WTC11 (cell line): ENCODE data around the gene RRAGD. TPM values are rescaled to one million over a fixed set of nuclear protein-coding genes. Genes with fewer than 3 reads are reported as not detected.

ENCODE experiments used
- ATAC-seq: fragments of 200-7000 bp; cut with Tn5 transposase; 2 replicates; pipeline ENCODE4 v1.10.0; 2021; ENCODE audit warnings: mild to moderate bottlenecking, moderate library complexity
- CTCF ChIA-PET: fragments of 300-600 bp; sonication (Branson Sonifier 250); formaldehyde crosslinking; loops from one replicate; lab custom pipeline; 2021; ENCODE audit warnings: antibody characterized with exemption; lab: Charles Lee
- POLR2A ChIA-PET: fragments of 350-600 bp; sonication (Branson Sonifier 250); formaldehyde crosslinking; loops from one replicate; lab custom pipeline; 2021; ENCODE audit warnings: antibody characterized with exemption; lab: Charles Lee
- DNase-seq: peaks from one replicate; pipeline ENCODE4 v3.0.0; 2021; ENCODE audit warnings: low spot score
- H3K27ac Mint-ChIP-seq: 2 replicates; pipeline ENCODE4 v1.8.0; 2021; ENCODE audit warnings: mixed read lengths
- H3K27me3 Mint-ChIP-seq: 2 replicates; pipeline ENCODE4 v1.8.0; 2021; ENCODE audit warnings: low read depth, mild to moderate bottlenecking, moderate library complexity, mixed read lengths
- H3K36me3 Mint-ChIP-seq: 2 replicates; pipeline ENCODE4 v1.8.0; 2021; ENCODE audit warnings: mixed read lengths
- H3K4me1 Mint-ChIP-seq: 2 replicates; pipeline ENCODE4 v1.8.0; 2022; ENCODE audit warnings: mixed read lengths
- H3K4me3 Mint-ChIP-seq: 2 replicates; pipeline ENCODE4 v1.8.0; 2021; ENCODE audit warnings: mild to moderate bottlenecking, moderate library complexity, mixed read lengths
- H3K9me3 Mint-ChIP-seq: 2 replicates; pipeline ENCODE4 v1.8.0; 2021; ENCODE audit warnings: mixed read lengths
- ATF1 ChIP-seq: sonication (generic); formaldehyde crosslinking; IDR thresholded peaks from 2 replicates; pipeline ENCODE4 v1.8.1; 2023; ENCODE audit warnings: mild to moderate bottlenecking, moderate library complexity, missing genetic modification reagents
- ATF6 ChIP-seq: sonication (generic); formaldehyde crosslinking; IDR thresholded peaks from 2 replicates; pipeline ENCODE4 v1.8.1; 2023; ENCODE audit warnings: mild to moderate bottlenecking, missing genetic modification reagents
- CBFB ChIP-seq: sonication (generic); formaldehyde crosslinking; IDR thresholded peaks from 2 replicates; pipeline ENCODE4 v1.8.1; 2022; ENCODE audit warnings: mild to moderate bottlenecking, low read depth, missing genetic modification reagents
- CREB1 ChIP-seq: sonication (generic); formaldehyde crosslinking; IDR thresholded peaks from 2 replicates; pipeline ENCODE4 v1.8.0; 2023; ENCODE audit warnings: mild to moderate bottlenecking, missing genetic modification reagents
- CTCF ChIP-seq: fragments of 200-600 bp; IDR thresholded peaks from 2 replicates; pipeline ENCODE4 v1.8.0; 2022; ENCODE audit warnings: antibody characterized with exemption
- ELF4 ChIP-seq: sonication (generic); formaldehyde crosslinking; IDR thresholded peaks from 2 replicates; pipeline ENCODE4 v1.8.1; 2022; ENCODE audit warnings: low read depth, mild to moderate bottlenecking, moderate library complexity, missing genetic modification reagents
- ETV6 ChIP-seq: sonication (generic); formaldehyde crosslinking; IDR thresholded peaks from 2 replicates; pipeline ENCODE4 v1.8.1; 2022; ENCODE audit warnings: mild to moderate bottlenecking, missing genetic modification reagents
- GABPB1 ChIP-seq: sonication (generic); formaldehyde crosslinking; IDR thresholded peaks from 2 replicates; pipeline ENCODE4 v1.8.1; 2023; ENCODE audit warnings: mild to moderate bottlenecking, missing genetic modification reagents
- IRF1 ChIP-seq: sonication (generic); formaldehyde crosslinking; IDR thresholded peaks from 2 replicates; pipeline ENCODE4 v1.8.0; 2023; ENCODE audit warnings: missing genetic modification reagents
- MLX ChIP-seq: sonication (generic); formaldehyde crosslinking; IDR thresholded peaks from 2 replicates; pipeline ENCODE4 v1.8.1; 2023; ENCODE audit warnings: mild to moderate bottlenecking, missing genetic modification reagents, moderate library complexity
- NFATC4 ChIP-seq: fragments of 250-450 bp; sonication (Bioruptor Pico); IDR thresholded peaks from 2 replicates; pipeline ENCODE4 v1.9.0; 2021; ENCODE audit warnings: mild to moderate bottlenecking
- NR2C2 ChIP-seq: sonication (generic); formaldehyde crosslinking; IDR thresholded peaks from 2 replicates; pipeline ENCODE4 v1.8.0; 2022; ENCODE audit warnings: mild to moderate bottlenecking, missing genetic modification reagents
- NR3C1 ChIP-seq: sonication (generic); formaldehyde crosslinking; conservative IDR thresholded peaks from 2 replicates; pipeline ENCODE4 v1.8.1; 2023; ENCODE audit warnings: low read depth, mild to moderate bottlenecking, missing genetic modification reagents
- OVOL2 ChIP-seq: fragments of 250-450 bp; sonication (Bioruptor Pico); IDR thresholded peaks from 2 replicates; pipeline ENCODE4 v1.9.0; 2021; ENCODE audit warnings: mild to moderate bottlenecking, borderline replicate concordance
- RELA ChIP-seq: sonication (generic); formaldehyde crosslinking; IDR thresholded peaks from 2 replicates; pipeline ENCODE4 v1.8.1; 2022; ENCODE audit warnings: missing genetic modification reagents, mild to moderate bottlenecking, borderline replicate concordance
- SP1 ChIP-seq: sonication (generic); formaldehyde crosslinking; conservative IDR thresholded peaks from 2 replicates; pipeline ENCODE4 v1.8.1; 2022; ENCODE audit warnings: missing genetic modification reagents
- ZMAT4 ChIP-seq: fragments of 250-450 bp; sonication (Bioruptor Pico); IDR thresholded peaks from 2 replicates; pipeline ENCODE4 v1.9.0; 2021; ENCODE audit warnings: mild to moderate bottlenecking
- ZSCAN18 ChIP-seq: fragments of 250-450 bp; sonication (Bioruptor Pico); IDR thresholded peaks from 2 replicates; pipeline ENCODE4 v2.1.2; 2022; ENCODE audit warnings: mild to moderate bottlenecking, moderate library complexity
- total RNA-seq: library from RNA; stranded (reverse); gene quantifications from 3 replicates; pipeline ENCODE4 v1.2.3, GENCODE V29; 2021

RRAGD gene
- total RNA-seq, 1 experiment from 2014 or later: 25.4 TPM

GRCh38 chr6:89387516-89388201, 24.4 kb downstream of the RRAGD start (continued):
- no peak for TF ChIP-seq MLX (CRISPR knock-in tag)

GRCh38 chr6:89386917-89387491, 25.1 kb downstream of the RRAGD start:
- H3K4me1 Mint-ChIP-seq: peaks cover 3% of the 10 kb centered on the region
- no peak overlapping the region for H3K4me3 Mint-ChIP-seq
- peaks cover 4% of the 10 kb centered on the region for H3K9me3 Mint-ChIP-seq
- H3K27me3 Mint-ChIP-seq: no peaks in the 10 kb centered on the region; the same call in 1 of the 2 replicates
- H3K27ac Mint-ChIP-seq: no peak overlapping the region
- H3K36me3 Mint-ChIP-seq: peaks cover 5% of the 10 kb centered on the region
- ChIA-PET POLR2A (no interaction called here), CTCF (no interaction called here)
- no peak for ATAC-seq
- TF ChIP-seq IRF1 (CRISPR knock-in tag) (no peak), CBFB (CRISPR knock-in tag) (no peak), ZSCAN18 (CRISPR knock-in tag) (no peak), ATF1 (no peak), RELA (CRISPR knock-in tag) (no peak), CTCF (no peak), NR3C1 (CRISPR knock-in tag) (no peak)
- no peak for DNase-seq

GRCh38 chr6:89385846-89386245, 26.2 kb downstream of the RRAGD start:
- H3K4me3 Mint-ChIP-seq: no peak overlapping the region
- CTCF ChIA-PET: interaction anchor here (1.6 kb wide), 1 partner anchor 14 kb away, joined by 7 read pairs; no protein-coding TSS in a partner anchor
- H3K9me3 Mint-ChIP-seq: no peaks in the 10 kb centered on the region; the same call in 1 of the 2 replicates
- no peak overlapping the region for H3K27ac Mint-ChIP-seq
- DNase-seq: no peak
- TF ChIP-seq ATF6: no peak
- POLR2A ChIA-PET: no interaction called here
- H3K27me3 Mint-ChIP-seq: no peaks in the 10 kb centered on the region
- H3K36me3 Mint-ChIP-seq: peaks cover 5% of the 10 kb centered on the region
- peaks cover 3% of the 10 kb centered on the region for H3K4me1 Mint-ChIP-seq
- no peak for ATAC-seq

GRCh38 chr6:89385156-89385667, 26.9 kb downstream of the RRAGD start:
- Mint-ChIP-seq H3K27ac (no peak overlapping the region; the same call in 1 of the 2 replicates), H3K27me3 (no peaks in the 10 kb centered on the region), H3K4me1 (peaks cover 3% of the 10 kb centered on the region), H3K4me3 (no peak overlapping the region), H3K36me3 (peaks cover 5% of the 10 kb centered on the region), H3K9me3 (no peaks in the 10 kb centered on the region)
- no peak for DNase-seq
- no peak for ATAC-seq
- ChIA-PET CTCF (interaction anchor here (0.6 to 1.6 kb wide), 3 partner anchors 10 to 35 kb away, joined by 3 to 7 read pairs (median 4); no protein-coding TSS in a partner anchor), POLR2A (no interaction called here)
- TF ChIP-seq ATF1: no peak
- no peak for TF ChIP-seq NR2C2 (CRISPR knock-in tag)
- no peak for TF ChIP-seq NFATC4 (CRISPR knock-in tag)
- no peak for TF ChIP-seq CREB1 (CRISPR knock-in tag)
- no peak for TF ChIP-seq GABPB1 (CRISPR knock-in tag)
- no peak for TF ChIP-seq ZMAT4
- TF ChIP-seq ETV6: no peak
- TF ChIP-seq CBFB (CRISPR knock-in tag): no peak
- no peak for TF ChIP-seq OVOL2 (CRISPR knock-in tag)
- no peak for TF ChIP-seq SP1
- TF ChIP-seq ELF4 (CRISPR knock-in tag): no peak
- TF ChIP-seq, all 79 proteins: peak for 0
